ENCODE data around the gene MGAT4B. TPM values are rescaled to one million over a fixed set of nuclear protein-coding genes. Genes with fewer than 3 reads are reported as not detected.

The MGAT4B gene
- total RNA-seq, 1 donor from 2014 or later, result 193 TPM

- Histone ChIP-seq H3K36me3 (ENCODE audit: insufficient read depth, low read length) (no peaks in the 10 kb centered on the region), H3K27ac (ENCODE audit: low read depth, low read length) (no peak overlapping the region), H2AFZ (ENCODE audit: low read depth, low read length) (no peak overlapping the region), H3K27me3 (ENCODE audit: insufficient read depth, low read length) (no peaks in the 10 kb centered on the region), H3K4me2 (ENCODE audit: low read length) (no peak overlapping the region), H3K79me2 (ENCODE audit: insufficient read depth, low read length) (no peaks in the 10 kb centered on the region), H4K20me1 (ENCODE audit: insufficient read depth, low read length) (no peaks in the 10 kb centered on the region), H3K4me1 (ENCODE audit: insufficient read depth, low read length) (peaks cover 7% of the 10 kb centered on the region), H3K4me3 (ENCODE audit: insufficient read depth, low read depth, low read length) (no peak overlapping the region), H3K9me3 (ENCODE audit: insufficient read depth, low read depth, low read length) (no peaks in the 10 kb centered on the region), H3K9ac (ENCODE audit: low read length) (no peak overlapping the region)
- H3K27me3 Mint-ChIP-seq (ENCODE audit: low read depth, unreplicated experiment), result no peaks in the 10 kb centered on the region
- H3K4me3 Mint-ChIP-seq (ENCODE audit: unreplicated experiment), result no peak overlapping the region
- peaks cover 16% of the 10 kb centered on the region for H3K36me3 Mint-ChIP-seq (ENCODE audit: low read depth, unreplicated experiment)
- no peak for FAIRE-seq
- DNase-seq (ENCODE audit: low read depth), result no peak
- no peak overlapping the region for H3K27ac Mint-ChIP-seq (ENCODE audit: unreplicated experiment)
- no peak for TF ChIP-seq CTCF (IDR thresholded peaks at IDR 0.05; ENCODE audit: insufficient read depth, low read depth, low read length)
- no peak for TF ChIP-seq EZH2 (IDR thresholded peaks at IDR 0.05; ENCODE audit: insufficient read depth, low read length)
- H3K9me3 Mint-ChIP-seq (ENCODE audit: unreplicated experiment), result no peaks in the 10 kb centered on the region
- no peaks in the 10 kb centered on the region for H3K4me1 Mint-ChIP-seq (ENCODE audit: low read depth, unreplicated experiment)
These were observed 5.6 kb upstream of the MGAT4B start for GRCh38 chr5:179812135-179812825.

GRCh38 chr5:179805529-179806249 lies 977 bp downstream of the MGAT4B start:
- H3K9ac ChIP-seq (ENCODE audit: low read length), result peak overlapping the region; percentile 83
- peak overlapping the region; percentile 92 for H3K4me2 ChIP-seq (ENCODE audit: low read length)
- FAIRE-seq, result no peak
- no peaks in the 10 kb centered on the region for H3K9me3 ChIP-seq (ENCODE audit: insufficient read depth, low read depth, low read length)
- peaks cover 21% of the 10 kb centered on the region for H3K4me1 ChIP-seq (ENCODE audit: insufficient read depth, low read length)
- Mint-ChIP-seq H3K27me3 (ENCODE audit: low read depth, unreplicated experiment) (no peaks in the 10 kb centered on the region), H3K4me1 (ENCODE audit: low read depth, unreplicated experiment) (peaks cover 14% of the 10 kb centered on the region), H3K36me3 (ENCODE audit: low read depth, unreplicated experiment) (peaks cover 8% of the 10 kb centered on the region), H3K9me3 (ENCODE audit: unreplicated experiment) (no peaks in the 10 kb centered on the region), H3K4me3 (ENCODE audit: unreplicated experiment) (peak overlapping the region; percentile 85), H3K27ac (ENCODE audit: unreplicated experiment) (no peak overlapping the region)
- H3K27ac ChIP-seq (ENCODE audit: low read depth, low read length), result peak overlapping the region; percentile 33
- DNase-seq (ENCODE audit: low read depth), result no peak
- H2AFZ ChIP-seq (ENCODE audit: low read depth, low read length), result peak overlapping the region; percentile 41
- peak overlapping the region; percentile 71 for H3K4me3 ChIP-seq (ENCODE audit: insufficient read depth, low read depth, low read length)
- peaks cover 43% of the 10 kb centered on the region for H3K79me2 ChIP-seq (ENCODE audit: insufficient read depth, low read length)
- TF ChIP-seq EZH2 (IDR thresholded peaks at IDR 0.05; ENCODE audit: insufficient read depth, low read length) (no peak), CTCF (IDR thresholded peaks at IDR 0.05; ENCODE audit: insufficient read depth, low read depth, low read length) (no peak)
- H4K20me1 ChIP-seq (ENCODE audit: insufficient read depth, low read length), result peaks cover 46% of the 10 kb centered on the region
- no peaks in the 10 kb centered on the region for H3K27me3 ChIP-seq (ENCODE audit: insufficient read depth, low read length)
- no peaks in the 10 kb centered on the region for H3K36me3 ChIP-seq (ENCODE audit: insufficient read depth, low read length)
